NCI-H187 (cell line): ENCODE data around the gene VTI1B.
"Not testable (repeated sequence)": the region's sequence is repeated elsewhere in the genome, so short reads cannot be mapped to it uniquely, and the experiment has no call there.

Experiments used
- DNase-seq, 2 experiments: peaks; one replicate each; lab custom pipeline; 2025; lab: John Stamatoyannopoulos, UW

Gene VTI1B

GRCh38 chr14:67630186-67630585, 44.2 kb downstream of the VTI1B start:
- no peak for DNase-seq

GRCh38 chr14:67627519-67627918, 46.9 kb downstream of the VTI1B start:
- DNase-seq = no peak

- DNase-seq = not testable (repeated sequence)
These were observed 48.3 kb downstream of the VTI1B start for GRCh38 chr14:67626131-67626530.

GRCh38 chr14:67623114-67623513, 51.3 kb downstream of the VTI1B start:
- DNase-seq = no peak

- DNase-seq = no peak
These were observed 51.8 kb downstream of the VTI1B start for GRCh38 chr14:67622675-67623074.

GRCh38 chr14:67620217-67620785, 54.1 kb downstream of the VTI1B start:
- DNase-seq = peak; percentile 25 to 66

- DNase-seq = peak; percentile 92 to 98
These were observed 54.8 kb downstream of the VTI1B start, which contains the start of gene ARG2 for GRCh38 chr14:67619446-67620216. TSS of gene ARG2 (plus strand) at chr14:67619920. CDS start at chr14:67619978, 58 bp downstream.

GRCh38 chr14:67618617-67619063, 55.8 kb downstream of the VTI1B start:
- peak; percentile 21 to 39 for DNase-seq

- no peak for DNase-seq
These were observed 63.9 kb downstream of the VTI1B start for GRCh38 chr14:67610491-67610890.

GRCh38 chr14:67609642-67610310, 64.7 kb downstream of the VTI1B start:
- no peak for DNase-seq

- no peak for DNase-seq
These were observed 66.8 kb downstream of the VTI1B start for GRCh38 chr14:67607646-67608045.

GRCh38 chr14:67602995-67603545, 71.4 kb downstream of the VTI1B start:
- DNase-seq = no peak

- no peak for DNase-seq
These were observed 72.4 kb downstream of the VTI1B start for GRCh38 chr14:67602076-67602475.

- not testable (repeated sequence) for DNase-seq
These were observed 73.9 kb downstream of the VTI1B start for GRCh38 chr14:67600562-67600974.

- DNase-seq = peak; percentile 78 to 86
These were observed 74.5 kb downstream of the VTI1B start, which contains the start of gene PIGH for GRCh38 chr14:67599698-67600561. TSS of gene PIGH (minus strand) at chr14:67600268. CDS start at chr14:67600203, 65 bp downstream.
